A673 (cell line): ENCODE measurements around the gene CDH4. TPM values are rescaled to one million over a fixed set of nuclear protein-coding genes. Genes with fewer than 3 reads are reported as not detected.
"Not testable (repeated sequence)": the region's sequence is repeated elsewhere in the genome, so short reads cannot be mapped to it uniquely, and the experiment has no call there.

Experiments
- BruUV-seq: library from RNA; stranded (reverse); fragments of 400-500 nt; replicated peaks from 2 replicates; lab custom pipeline; 2021; lab: Mats Ljungman, UMichigan
- CTCF ChIA-PET: fragments of 300-600 bp; sonication (Branson Sonifier 250); formaldehyde crosslinking; loops from one replicate; lab custom pipeline; 2022; ENCODE audit warnings: antibody characterized with exemption; lab: Charles Lee
- POLR2A ChIA-PET: fragments of 300-600 bp; sonication (Branson Sonifier 250); formaldehyde crosslinking; loops from one replicate; lab custom pipeline; 2022; ENCODE audit warnings: antibody characterized with exemption; ENCODE audit not compliant: low non-redundant PET; lab: Charles Lee
- DNase-seq: peaks from one replicate; pipeline ENCODE4 v3.0.0-alpha.2; 2015; ENCODE audit warnings: low spot score
- H3K27ac ChIP-seq: fragments of 200-600 bp; sonication (generic); 2 replicates; pipeline ENCODE4 v1.5.1; 2016; ENCODE audit warnings: mixed run types, low read depth, mild to moderate bottlenecking, mixed read lengths, antibody characterized with exemption, low read length; ENCODE audit not compliant: poor library complexity, severe bottlenecking
- H3K27me3 ChIP-seq: fragments of 200-600 bp; sonication (generic); replicated peaks from 2 replicates; pipeline ENCODE4 v1.6.1; 2017; ENCODE audit warnings: mixed run types, low read depth, mild to moderate bottlenecking, mixed read lengths, antibody characterized with exemption, low read length; ENCODE audit not compliant: insufficient read depth, poor library complexity
- H3K36me3 ChIP-seq: fragments of 200-600 bp; sonication (generic); 2 replicates; pipeline ENCODE4 v1.6.1; 2016; ENCODE audit warnings: mixed run types, mild to moderate bottlenecking, mixed read lengths, antibody characterized with exemption, low read length; ENCODE audit not compliant: insufficient read depth, poor library complexity, severe bottlenecking
- H3K4me1 ChIP-seq: fragments of 200-600 bp; sonication (generic); 2 replicates; pipeline ENCODE4 v1.6.1; 2017; ENCODE audit warnings: mixed run types, mild to moderate bottlenecking, mixed read lengths, antibody characterized with exemption, low read length; ENCODE audit not compliant: insufficient read depth, poor library complexity, severe bottlenecking
- H3K4me3 ChIP-seq: fragments of 200-600 bp; sonication (generic); 2 replicates; pipeline ENCODE4 v1.5.1; 2016; ENCODE audit warnings: low read depth, mixed run types, mild to moderate bottlenecking, mixed read lengths, low read length; ENCODE audit not compliant: poor library complexity, severe bottlenecking
- H3K9me3 ChIP-seq: fragments of 200-600 bp; sonication (generic); 2 replicates; pipeline ENCODE4 v1.6.1; 2016; ENCODE audit warnings: mixed run types, low read depth, mild to moderate bottlenecking, mixed read lengths, antibody characterized with exemption, low read length; ENCODE audit not compliant: poor library complexity, severe bottlenecking
- EZH2 ChIP-seq: fragments of 200-600 bp; sonication (generic); IDR thresholded peaks from 2 replicates; pipeline ENCODE4 v1.6.1; 2017; ENCODE audit warnings: borderline replicate concordance, low read depth, mild to moderate bottlenecking, mixed read lengths, antibody characterized with exemption, low read length; ENCODE audit not compliant: poor library complexity, severe bottlenecking
- intact Hi-C: fragments of 100-400 bp; cut with micrococcal nuclease; formaldehyde crosslinking; loops from one replicate; pipeline ENCODE4 v1.10.0; 2022; ENCODE audit not compliant: unreplicated experiment
- total RNA-seq: library from RNA; stranded (reverse); gene quantifications from 2 replicates; pipeline ENCODE4 v1.2.3, GENCODE V29; 2021
- TF ChIP-seq, protein P1 (sequence below): fragments of 300-800, 200-600 bp; sonication (generic); conservative IDR thresholded peaks from 2 replicates; pipeline ENCODE4 v1.5.1; 2017; ENCODE audit warnings: low read depth, mild to moderate bottlenecking, antibody characterized with exemption, low read length, moderate library complexity, mixed read lengths

The CDH4 gene
- total RNA-seq, 1 experiment from 2014 or later = 8.3 TPM

DNA sequence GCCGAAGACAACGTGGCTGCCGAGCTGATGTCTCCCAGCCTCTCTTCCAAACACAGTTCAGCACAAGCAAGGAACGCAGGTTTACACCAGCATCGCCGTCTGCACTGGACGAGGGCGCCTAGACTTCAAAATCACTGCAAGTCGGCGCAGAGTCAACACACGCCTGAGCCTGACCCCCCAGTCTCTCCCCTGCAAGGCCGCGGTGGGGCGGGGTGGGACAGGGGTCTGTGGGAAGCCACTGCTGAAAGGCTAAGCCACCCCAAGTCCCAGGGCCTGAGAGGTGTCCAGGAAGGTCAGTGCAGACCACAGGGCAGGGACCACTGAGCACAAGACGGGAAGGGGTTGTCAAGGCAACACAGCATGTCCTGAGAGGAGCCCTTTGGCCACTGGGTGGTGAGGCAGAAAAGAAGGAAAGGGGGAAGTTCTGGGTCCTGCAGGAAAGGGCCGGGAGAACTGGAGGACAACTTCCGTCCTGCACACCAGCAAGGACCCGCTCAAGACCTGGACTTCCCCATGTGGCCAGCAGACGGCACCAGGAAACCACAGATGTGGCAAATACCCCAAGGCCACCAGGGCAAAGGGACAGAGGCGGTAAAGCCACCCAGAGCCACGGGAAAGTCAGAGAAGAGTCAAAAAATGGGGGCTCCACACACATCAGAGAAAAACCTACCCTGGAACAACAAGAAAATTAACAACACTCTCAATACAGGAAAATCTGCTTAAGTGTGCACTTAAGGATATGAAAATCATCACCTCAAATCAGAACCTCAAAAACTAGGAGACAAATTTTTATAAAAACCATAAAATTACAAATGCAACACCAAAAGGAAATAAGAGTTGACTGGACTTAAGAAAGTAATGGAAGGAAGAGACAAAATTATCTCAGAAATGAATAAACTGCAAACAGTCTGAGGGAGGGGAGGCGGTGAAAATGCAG is 728.9 kb downstream of the CDH4 start:
- H3K27ac ChIP-seq = no peak overlapping the region
- no peak overlapping the region for H3K4me3 ChIP-seq
- no peaks in the 10 kb centered on the region for H3K36me3 ChIP-seq
- no peak for TF ChIP-seq EZH2
- TF ChIP-seq, protein P1, sequence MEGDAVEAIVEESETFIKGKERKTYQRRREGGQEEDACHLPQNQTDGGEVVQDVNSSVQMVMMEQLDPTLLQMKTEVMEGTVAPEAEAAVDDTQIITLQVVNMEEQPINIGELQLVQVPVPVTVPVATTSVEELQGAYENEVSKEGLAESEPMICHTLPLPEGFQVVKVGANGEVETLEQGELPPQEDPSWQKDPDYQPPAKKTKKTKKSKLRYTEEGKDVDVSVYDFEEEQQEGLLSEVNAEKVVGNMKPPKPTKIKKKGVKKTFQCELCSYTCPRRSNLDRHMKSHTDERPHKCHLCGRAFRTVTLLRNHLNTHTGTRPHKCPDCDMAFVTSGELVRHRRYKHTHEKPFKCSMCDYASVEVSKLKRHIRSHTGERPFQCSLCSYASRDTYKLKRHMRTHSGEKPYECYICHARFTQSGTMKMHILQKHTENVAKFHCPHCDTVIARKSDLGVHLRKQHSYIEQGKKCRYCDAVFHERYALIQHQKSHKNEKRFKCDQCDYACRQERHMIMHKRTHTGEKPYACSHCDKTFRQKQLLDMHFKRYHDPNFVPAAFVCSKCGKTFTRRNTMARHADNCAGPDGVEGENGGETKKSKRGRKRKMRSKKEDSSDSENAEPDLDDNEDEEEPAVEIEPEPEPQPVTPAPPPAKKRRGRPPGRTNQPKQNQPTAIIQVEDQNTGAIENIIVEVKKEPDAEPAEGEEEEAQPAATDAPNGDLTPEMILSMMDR = 0 out of 2 replicates have a peak, but pooled peaks have one; percentile 28
- H3K4me1 ChIP-seq = no peaks in the 10 kb centered on the region
- no peaks in the 10 kb centered on the region for H3K9me3 ChIP-seq
- POLR2A ChIA-PET = no interaction called here
- intact Hi-C loops = no loop called here
- CTCF ChIA-PET = no interaction called here
- DNase-seq = no peak
- no TSS peak for BruUV-seq
- H3K27me3 ChIP-seq = no peaks in the 10 kb centered on the region

DNA sequence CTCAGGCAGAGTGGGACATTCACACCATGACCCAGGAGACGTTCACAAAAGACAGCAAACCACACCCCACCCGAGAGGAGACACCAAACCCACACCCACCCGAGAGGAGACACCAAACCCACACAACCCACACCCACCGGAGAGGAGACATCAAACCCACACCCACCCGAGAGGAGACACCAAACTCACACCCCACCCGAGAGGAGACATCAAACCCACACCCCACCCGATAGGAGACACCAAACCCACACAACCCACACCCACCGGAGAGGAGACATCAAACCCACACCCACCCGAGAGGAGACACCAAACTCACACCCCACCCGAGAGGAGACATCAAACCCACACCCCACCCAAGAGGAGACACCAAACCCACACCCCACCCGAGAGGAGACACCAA is 729.6 kb downstream of the CDH4 start:
- intact Hi-C loops, CTCF ChIA-PET, POLR2A ChIA-PET: not testable (repeated sequence)

DNA sequence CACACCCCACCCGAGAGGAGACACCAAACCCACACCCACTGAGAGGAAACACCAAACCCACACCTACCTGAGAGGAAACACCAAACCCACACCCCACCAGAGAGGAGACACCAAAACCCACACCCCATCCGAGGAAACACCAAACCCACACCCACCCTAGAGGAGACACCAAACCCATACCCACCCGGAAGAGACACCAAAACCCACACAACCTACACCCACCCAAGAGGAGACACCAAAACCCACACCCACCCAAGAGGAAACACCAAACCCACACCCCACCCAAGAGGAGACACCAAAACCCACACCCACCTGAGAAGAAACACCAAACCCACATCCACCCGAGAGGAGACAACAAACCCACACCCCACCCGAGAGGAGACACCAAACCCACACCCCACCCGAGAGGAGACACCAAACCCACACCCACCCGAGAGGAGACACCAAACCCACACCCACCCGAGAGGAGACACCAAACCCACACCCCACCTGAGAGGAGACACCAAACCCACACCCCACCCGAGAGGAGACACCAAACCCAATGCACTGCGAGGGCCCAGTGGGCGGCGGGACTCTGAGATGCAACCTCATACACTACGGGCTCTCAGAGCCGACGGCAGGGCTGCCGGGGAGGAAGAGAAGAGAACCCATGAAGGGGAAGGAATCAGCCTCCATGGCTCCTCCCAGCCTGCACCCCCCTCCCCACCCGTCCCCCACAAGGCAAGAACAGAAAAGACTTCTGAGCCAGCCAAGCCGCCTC is 730.3 kb downstream of the CDH4 start:
- intact Hi-C loops = no loop called here
- Histone ChIP-seq H3K4me3 (no peak overlapping the region), H3K27me3 (no peaks in the 10 kb centered on the region), H3K36me3 (no peaks in the 10 kb centered on the region), H3K9me3 (no peaks in the 10 kb centered on the region), H3K27ac (no peak overlapping the region), H3K4me1 (no peaks in the 10 kb centered on the region)
- CTCF ChIA-PET = no interaction called here
- no TSS peak for BruUV-seq
- POLR2A ChIA-PET = no interaction called here
- DNase-seq = no peak
- TF ChIP-seq EZH2 = no peak
- TF ChIP-seq, protein P1 = no peak

More for the DNA sequence above, 729.6 kb downstream of the CDH4 start:
- H3K4me3 ChIP-seq, H3K9me3 ChIP-seq, BruUV-seq, H3K27ac ChIP-seq, H3K36me3 ChIP-seq, H3K27me3 ChIP-seq, H3K4me1 ChIP-seq, DNase-seq: not testable (repeated sequence)
